ENCODE data around the gene MAP7. TPM values are rescaled to one million over a fixed set of nuclear protein-coding genes. Genes with fewer than 3 reads are reported as not detected.

MAP7 gene
- total RNA-seq, 4 donors from 2014 or later, result 4.6 to 9.7 (median 6.0) TPM

DNA sequence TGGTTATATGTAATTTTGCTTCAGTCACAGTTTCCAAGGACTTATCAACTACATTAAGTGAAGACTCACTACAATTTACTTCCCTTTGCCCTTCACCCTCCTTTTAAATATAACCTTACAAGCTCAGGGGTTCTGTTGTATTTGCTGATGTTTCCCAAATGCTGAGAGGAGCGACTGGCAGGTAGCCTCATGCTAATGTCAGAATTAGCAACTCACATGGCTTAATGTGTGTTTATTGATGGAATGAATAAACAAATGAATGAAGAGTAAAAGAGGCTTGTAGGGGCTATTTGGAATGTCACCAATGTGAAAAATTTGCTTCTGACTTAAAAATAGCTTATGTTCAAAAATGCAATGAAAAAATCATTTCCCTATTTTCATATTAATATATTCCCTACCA is 41.4 kb upstream of the MAP7 start:
- TF ChIP-seq, protein P1, sequence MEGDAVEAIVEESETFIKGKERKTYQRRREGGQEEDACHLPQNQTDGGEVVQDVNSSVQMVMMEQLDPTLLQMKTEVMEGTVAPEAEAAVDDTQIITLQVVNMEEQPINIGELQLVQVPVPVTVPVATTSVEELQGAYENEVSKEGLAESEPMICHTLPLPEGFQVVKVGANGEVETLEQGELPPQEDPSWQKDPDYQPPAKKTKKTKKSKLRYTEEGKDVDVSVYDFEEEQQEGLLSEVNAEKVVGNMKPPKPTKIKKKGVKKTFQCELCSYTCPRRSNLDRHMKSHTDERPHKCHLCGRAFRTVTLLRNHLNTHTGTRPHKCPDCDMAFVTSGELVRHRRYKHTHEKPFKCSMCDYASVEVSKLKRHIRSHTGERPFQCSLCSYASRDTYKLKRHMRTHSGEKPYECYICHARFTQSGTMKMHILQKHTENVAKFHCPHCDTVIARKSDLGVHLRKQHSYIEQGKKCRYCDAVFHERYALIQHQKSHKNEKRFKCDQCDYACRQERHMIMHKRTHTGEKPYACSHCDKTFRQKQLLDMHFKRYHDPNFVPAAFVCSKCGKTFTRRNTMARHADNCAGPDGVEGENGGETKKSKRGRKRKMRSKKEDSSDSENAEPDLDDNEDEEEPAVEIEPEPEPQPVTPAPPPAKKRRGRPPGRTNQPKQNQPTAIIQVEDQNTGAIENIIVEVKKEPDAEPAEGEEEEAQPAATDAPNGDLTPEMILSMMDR (IDR thresholded peaks at IDR 0.05; ENCODE audit: low read depth), result no peak

DNA sequence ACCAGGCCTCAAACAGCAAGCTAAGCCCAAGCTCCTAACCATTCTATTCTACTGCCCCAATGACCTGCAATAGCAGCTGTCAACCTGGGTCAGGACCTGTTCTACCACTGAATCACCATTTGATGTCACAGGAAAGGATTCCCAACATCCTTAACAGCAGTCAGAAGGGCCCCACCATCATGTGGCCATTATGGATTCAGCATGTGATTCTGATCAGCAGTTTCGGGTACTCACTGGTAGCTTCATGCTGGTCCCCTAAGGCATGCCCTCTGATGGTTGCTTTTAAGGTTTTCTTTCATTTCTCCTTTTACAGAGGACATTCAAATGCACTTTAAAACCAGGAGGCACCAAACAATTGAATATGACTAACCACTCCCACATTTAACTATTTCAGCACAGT is 37.3 kb upstream of the MAP7 start:
- TF ChIP-seq, protein P1 (IDR thresholded peaks at IDR 0.05; ENCODE audit: low read depth), result no peak

DNA sequence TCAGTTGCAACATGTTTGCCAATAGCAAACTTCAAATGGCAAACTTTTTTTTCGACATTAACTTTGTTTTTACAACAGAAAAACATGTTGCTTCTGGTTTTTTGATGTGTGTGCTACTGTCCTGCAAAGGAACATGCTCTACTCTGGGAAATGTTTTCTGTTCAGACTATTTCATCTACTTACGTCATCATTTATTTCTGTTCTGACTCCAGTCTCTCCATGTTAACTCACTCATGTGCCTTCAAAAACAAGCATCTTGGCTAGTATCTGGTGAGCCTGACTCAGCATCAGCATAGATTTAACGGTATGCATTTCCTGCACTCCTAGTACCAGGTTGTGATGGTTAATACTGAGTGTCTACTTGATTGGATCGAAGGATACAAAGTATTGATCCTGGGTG is 36.1 kb upstream of the MAP7 start:
- TF ChIP-seq, protein P1 (IDR thresholded peaks at IDR 0.05; ENCODE audit: low read depth), result no peak

- TF ChIP-seq, protein P1 (IDR thresholded peaks at IDR 0.05; ENCODE audit: low read depth), result no peak
Observed at GRCh38 chr6:136582711-136583471, 32.7 kb upstream of the MAP7 start.

DNA sequence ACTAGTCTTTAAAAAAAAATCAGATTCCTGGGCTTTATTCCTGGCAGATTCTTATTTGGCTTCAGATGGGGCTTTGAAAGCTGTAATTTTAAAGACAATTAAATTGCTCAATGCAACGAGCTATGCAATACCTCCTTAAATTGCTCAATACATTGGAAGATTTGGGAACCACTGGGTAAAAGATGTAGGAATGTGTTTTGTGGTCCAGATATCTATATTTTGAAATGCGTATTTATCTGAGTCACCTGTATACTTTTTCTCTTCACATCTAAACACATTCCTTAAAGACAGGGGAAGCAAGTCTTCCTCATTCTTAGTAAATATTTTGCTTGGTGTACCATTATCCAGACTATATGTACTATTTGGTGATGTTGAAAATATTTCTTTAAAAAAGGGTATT is 29.6 kb upstream of the MAP7 start:
- TF ChIP-seq, protein P1 (IDR thresholded peaks at IDR 0.05; ENCODE audit: low read depth), result no peak

DNA sequence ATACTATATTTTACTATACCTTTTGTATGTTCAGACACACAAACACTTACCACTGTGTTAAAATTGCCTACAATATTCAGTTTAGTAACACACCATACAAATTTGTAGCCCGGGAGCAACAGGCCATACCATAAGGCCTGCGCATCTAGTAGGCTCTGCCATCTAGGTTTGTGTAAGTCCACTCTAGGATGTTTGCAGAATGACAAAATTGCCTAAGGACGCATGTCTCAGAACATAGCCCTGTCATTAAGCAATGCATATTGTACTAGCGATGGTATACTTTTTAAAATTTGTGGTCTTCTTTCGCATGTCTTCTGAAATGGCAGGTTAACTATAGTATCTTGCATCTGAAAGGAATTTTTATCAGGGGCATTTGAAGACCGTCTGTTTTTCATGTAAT is 26.6 kb upstream of the MAP7 start:
- TF ChIP-seq, protein P1 (IDR thresholded peaks at IDR 0.05; ENCODE audit: low read depth), result no peak

- TF ChIP-seq, protein P1 (IDR thresholded peaks at IDR 0.05; ENCODE audit: low read depth), result no peak
Observed at GRCh38 chr6:136571496-136571895, 21.3 kb upstream of the MAP7 start.

Data from subcutaneous adipose tissue (tissue), 4 donors.